PC-9 (cell line): ENCODE results near the gene NPFFR1. TPM values are rescaled to one million over a fixed set of nuclear protein-coding genes. Genes with fewer than 3 reads are reported as not detected.

Source experiments
- BruUV-seq: library from RNA; stranded (reverse); fragments of 400-500 nt; replicated peaks from 2 replicates; lab custom pipeline; 2021; lab: Mats Ljungman, UMichigan
- CTCF ChIA-PET: fragments of 300-600 bp; sonication (Branson Sonifier 250); formaldehyde crosslinking; loops from one replicate; lab custom pipeline; 2022; ENCODE audit warnings: antibody characterized with exemption; lab: Charles Lee
- POLR2A ChIA-PET: fragments of 300-600 bp; sonication (Branson Sonifier 250); formaldehyde crosslinking; loops from one replicate; lab custom pipeline; 2022; ENCODE audit warnings: antibody characterized with exemption; ENCODE audit not compliant: unreplicated experiment; lab: Charles Lee
- DNase-seq, 2 experiments: peaks; one replicate each; pipeline versions ENCODE4 v3.0.0 to v3.0.0-alpha.2; 2015 to 2022; ENCODE audit warnings: mixed read lengths in 1 of 2
- H2AFZ ChIP-seq: fragments of 200-600 bp; sonication (generic); 2 replicates; pipeline ENCODE4 v1.8.1; 2017; ENCODE audit warnings: antibody characterized with exemption
- H3F3A ChIP-seq: fragments of 200-600 bp; sonication (generic); 2 replicates; pipeline ENCODE4 v1.8.1; 2017; ENCODE audit warnings: antibody characterized with exemption, mild to moderate bottlenecking, low read depth; ENCODE audit not compliant: insufficient read depth
- H3K27ac ChIP-seq: fragments of 200-600 bp; sonication (generic); 2 replicates; pipeline ENCODE4 v1.6.1; 2016; ENCODE audit warnings: mixed run types
- H3K27me3 ChIP-seq: fragments of 200-600 bp; sonication (generic); 2 replicates; pipeline ENCODE4 v1.6.1; 2016; ENCODE audit warnings: low read depth, mixed run types; ENCODE audit not compliant: insufficient read depth
- H3K36me3 ChIP-seq: fragments of 200-600 bp; sonication (generic); 2 replicates; pipeline ENCODE4 v1.6.1; 2016; ENCODE audit warnings: low read depth, mixed run types
- H3K4me1 ChIP-seq: fragments of 200-600 bp; sonication (generic); replicated peaks from 2 replicates; pipeline ENCODE4 v1.6.1; 2016; ENCODE audit warnings: mixed run types; ENCODE audit not compliant: insufficient read depth
- H3K4me2 ChIP-seq: fragments of 200-600 bp; sonication (generic); 2 replicates; pipeline ENCODE4 v1.6.1; 2017; ENCODE audit warnings: mixed run types
- H3K4me3 ChIP-seq: fragments of 200-600 bp; sonication (generic); 2 replicates; pipeline ENCODE4 v1.6.1; 2016; ENCODE audit warnings: mixed run types
- H3K79me2 ChIP-seq: fragments of 200-600 bp; sonication (generic); 2 replicates; pipeline ENCODE4 v1.6.1; 2017; ENCODE audit warnings: low read depth, mixed run types
- H3K9me2 ChIP-seq: fragments of 200-600 bp; sonication (generic); 2 replicates; pipeline ENCODE4 v1.8.1; 2017; ENCODE audit warnings: mild to moderate bottlenecking; ENCODE audit not compliant: insufficient read depth
- H3K9me3 ChIP-seq: fragments of 200-600 bp; sonication (generic); 2 replicates; pipeline ENCODE4 v1.8.1; 2016; ENCODE audit warnings: low read depth; ENCODE audit not compliant: insufficient read depth
- H4K20me1 ChIP-seq: fragments of 200-600 bp; sonication (generic); 2 replicates; pipeline ENCODE4 v1.8.1; 2017; ENCODE audit not compliant: insufficient read depth
- CTCF ChIP-seq: fragments of 200-600 bp; sonication (generic); conservative IDR thresholded peaks from 2 replicates; pipeline ENCODE4 v1.6.1; 2017; ENCODE audit warnings: mixed run types, antibody characterized with exemption, mild to moderate bottlenecking, moderate library complexity
- EZH2 ChIP-seq: fragments of 200-600 bp; sonication (generic); IDR thresholded peaks from 2 replicates; pipeline ENCODE4 v1.8.0; 2017; ENCODE audit warnings: antibody characterized with exemption, low read depth
- intact Hi-C: fragments of 100-400 bp; cut with micrococcal nuclease; formaldehyde crosslinking; loops from one replicate; pipeline ENCODE4 v1.10.0; 2022; ENCODE audit not compliant: unreplicated experiment
- total RNA-seq: library from RNA; stranded (reverse); gene quantifications from 2 replicates; pipeline ENCODE4 v1.2.3, GENCODE V29; 2021

Gene NPFFR1
- total RNA-seq, 1 experiment from 2014 or later, result 0.09 TPM

GRCh38 chr10:70319824-70320223 lies 36.0 kb upstream of the NPFFR1 start:
- no peaks in the 10 kb centered on the region for H3K79me2 ChIP-seq
- H4K20me1 ChIP-seq, result no peaks in the 10 kb centered on the region
- intact Hi-C loops, result no loop called here
- H3K27me3 ChIP-seq, result no peaks in the 10 kb centered on the region
- no peak for DNase-seq
- no peak overlapping the region for H3K4me2 ChIP-seq
- ChIA-PET CTCF (no interaction called here), POLR2A (interaction anchor here (0.5 kb wide), 1 partner anchor 11 kb away, joined by 3 read pairs; no protein-coding TSS in a partner anchor)
- H3K9me2 ChIP-seq, result no peaks in the 10 kb centered on the region
- H2AFZ ChIP-seq, result no peak overlapping the region
- H3K9me3 ChIP-seq, result no peaks in the 10 kb centered on the region
- H3K4me3 ChIP-seq, result no peak overlapping the region
- H3F3A ChIP-seq, result no peaks in the 10 kb centered on the region
- no peaks in the 10 kb centered on the region for H3K36me3 ChIP-seq
- H3K27ac ChIP-seq, result no peak overlapping the region
- H3K4me1 ChIP-seq, result no peaks in the 10 kb centered on the region
- TF ChIP-seq CTCF, result no peak
- no peak for TF ChIP-seq EZH2
- no TSS peak for BruUV-seq

- TF ChIP-seq EZH2, result no peak
- no peak for TF ChIP-seq CTCF
These were observed 35.4 kb upstream of the NPFFR1 start for GRCh38 chr10:70319183-70319582.

GRCh38 chr10:70317943-70318318 lies 34.1 kb upstream of the NPFFR1 start:
- Histone ChIP-seq H3K9me3 (no peaks in the 10 kb centered on the region), H2AFZ (no peak overlapping the region), H3K9me2 (no peaks in the 10 kb centered on the region), H3K79me2 (no peaks in the 10 kb centered on the region), H3K36me3 (no peaks in the 10 kb centered on the region), H3K4me1 (no peaks in the 10 kb centered on the region), H3K4me2 (no peak overlapping the region), H4K20me1 (no peaks in the 10 kb centered on the region), H3K27ac (no peak overlapping the region), H3K4me3 (no peak overlapping the region), H3F3A (no peaks in the 10 kb centered on the region), H3K27me3 (no peaks in the 10 kb centered on the region)
- ChIA-PET POLR2A (no interaction called here), CTCF (no interaction called here)
- BruUV-seq, result no TSS peak
- DNase-seq, result no peak
- intact Hi-C loops, result no loop called here
- TF ChIP-seq CTCF (no peak), EZH2 (no peak)

More at GRCh38 chr10:70319183-70319582, 35.4 kb upstream of the NPFFR1 start:
- no peak for DNase-seq
- H3K36me3 ChIP-seq, result no peaks in the 10 kb centered on the region
- H3K9me3 ChIP-seq, result no peaks in the 10 kb centered on the region
- H3K4me3 ChIP-seq, result no peak overlapping the region
- ChIA-PET CTCF (no interaction called here), POLR2A (interaction anchor here (0.5 kb wide), 1 partner anchor 11 kb away, joined by 3 read pairs; no protein-coding TSS in a partner anchor)
- H3K27me3 ChIP-seq, result no peaks in the 10 kb centered on the region
- no TSS peak for BruUV-seq
- no peaks in the 10 kb centered on the region for H3K4me1 ChIP-seq
- no peaks in the 10 kb centered on the region for H3K79me2 ChIP-seq
- no peaks in the 10 kb centered on the region for H3K9me2 ChIP-seq
- H2AFZ ChIP-seq, result no peak overlapping the region
- H3F3A ChIP-seq, result no peaks in the 10 kb centered on the region
- H3K4me2 ChIP-seq, result no peak overlapping the region
- intact Hi-C loops, result no loop called here
- H3K27ac ChIP-seq, result no peak overlapping the region
- H4K20me1 ChIP-seq, result no peaks in the 10 kb centered on the region
